Measurements from ENCODE around the gene TMOD2. TPM values are rescaled to one million over a fixed set of nuclear protein-coding genes. Genes with fewer than 3 reads are reported as not detected.
A peak's percentile ranks its signal among the peaks of the same experiment; 100 is the strongest.
"Not testable (repeated sequence)": the region's sequence is repeated elsewhere in the genome, so short reads cannot be mapped to it uniquely, and the experiment has no call there.

TMOD2 gene
- total and polyA plus RNA-seq, 2 donors = 4.8 to 5.7 TPM

DNA sequence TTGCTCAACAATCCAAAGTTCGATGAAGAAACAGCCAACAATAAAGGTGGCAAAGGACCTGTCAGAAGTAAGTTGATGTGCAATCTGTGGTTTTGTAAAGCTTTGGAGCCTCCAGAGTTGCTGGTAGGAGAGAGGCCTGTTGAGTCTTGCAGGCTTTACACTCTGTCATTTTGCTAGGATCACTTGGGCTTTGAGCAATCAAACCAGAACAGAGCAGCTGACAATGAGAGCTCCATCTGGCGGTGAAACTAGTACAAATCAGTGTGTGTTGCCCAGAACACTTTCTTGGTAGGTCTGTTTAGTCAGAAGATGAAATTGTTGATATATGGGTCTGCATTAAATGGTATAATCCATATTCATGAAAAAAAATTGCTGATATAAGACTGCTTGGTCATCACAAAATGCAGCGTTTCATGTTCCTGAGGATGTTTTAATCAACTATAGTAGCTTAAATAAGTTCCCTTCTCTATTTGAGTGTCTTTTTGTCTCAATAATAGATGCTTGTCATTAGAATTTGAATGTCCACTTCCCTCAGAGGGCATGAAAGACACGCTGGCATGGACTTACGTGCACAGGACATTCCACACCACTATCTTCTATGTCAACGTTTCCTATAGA lies 25.7 kb downstream of the TMOD2 start:
- DNase-seq (ENCODE audit: low read depth in 6 of 9, low spot score in 9 of 9) = peak; percentile 41 to 88 (median 72)
- H3K4me3 ChIP-seq (ENCODE audit: low read length in 2 of 2) = no peak overlapping the region
- no peaks in the 10 kb centered on the region for H3K4me1 ChIP-seq (ENCODE audit: control insufficient read depth in 2 of 2, insufficient read depth in 2 of 2, low read length in 2 of 2)
- WGBS = 74% methylated on average over 6 of the region's 6 CpGs
- H3K27me3 ChIP-seq (ENCODE audit: control insufficient read depth in 2 of 2, insufficient read depth in 1 of 2, low read length in 1 of 2) = no peaks in the 10 kb centered on the region
- no peaks in the 10 kb centered on the region for H3K9me3 ChIP-seq (ENCODE audit: control insufficient read depth in 2 of 2, insufficient read depth in 1 of 2, low read length in 1 of 2)
- no peak overlapping the region for H3K27ac ChIP-seq (ENCODE audit: low read depth in 1 of 2, low read length in 1 of 2)
- H3K36me3 ChIP-seq (ENCODE audit: control insufficient read depth in 2 of 2, insufficient read depth in 2 of 2, low read length in 1 of 2) = peaks cover 18 to 26% of the 10 kb centered on the region in 2 donors

DNA sequence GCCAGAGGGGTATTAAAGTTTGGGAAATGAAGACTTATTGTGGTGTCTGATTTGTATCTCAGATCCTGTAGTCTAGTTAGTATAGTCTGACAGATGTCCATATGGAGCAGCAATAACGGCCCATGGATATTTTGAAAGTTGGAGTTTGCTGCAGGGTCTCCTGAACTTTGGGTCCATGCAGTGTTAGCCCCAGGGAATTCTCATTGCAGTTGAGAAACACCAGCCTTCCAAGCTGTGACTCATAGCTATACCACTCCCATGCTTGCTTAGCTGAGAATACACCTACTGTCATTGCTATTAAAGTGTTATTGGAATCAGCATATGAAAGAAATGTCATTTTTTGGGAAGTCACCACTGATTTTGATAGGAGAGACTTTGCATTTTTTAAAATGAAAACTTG lies 29.2 kb downstream of the TMOD2 start:
- no peaks in the 10 kb centered on the region for H3K27me3 ChIP-seq (ENCODE audit: control insufficient read depth in 2 of 2, insufficient read depth in 1 of 2, low read length in 1 of 2)
- no peak overlapping the region for H3K4me3 ChIP-seq (ENCODE audit: low read length in 2 of 2)
- no peaks in the 10 kb centered on the region for H3K9me3 ChIP-seq (ENCODE audit: control insufficient read depth in 2 of 2, insufficient read depth in 1 of 2, low read length in 1 of 2)
- no peak for DNase-seq (ENCODE audit: low read depth in 6 of 9, low spot score in 9 of 9)
- peaks cover 11 to 13% of the 10 kb centered on the region in 2 donors for H3K36me3 ChIP-seq (ENCODE audit: control insufficient read depth in 2 of 2, insufficient read depth in 2 of 2, low read length in 1 of 2)
- 96% methylated on average over 1 of the region's 1 CpG for WGBS
- no peak overlapping the region for H3K27ac ChIP-seq (ENCODE audit: low read depth in 1 of 2, low read length in 1 of 2)
- no peaks in the 10 kb centered on the region for H3K4me1 ChIP-seq (ENCODE audit: control insufficient read depth in 2 of 2, insufficient read depth in 2 of 2, low read length in 2 of 2)

DNA sequence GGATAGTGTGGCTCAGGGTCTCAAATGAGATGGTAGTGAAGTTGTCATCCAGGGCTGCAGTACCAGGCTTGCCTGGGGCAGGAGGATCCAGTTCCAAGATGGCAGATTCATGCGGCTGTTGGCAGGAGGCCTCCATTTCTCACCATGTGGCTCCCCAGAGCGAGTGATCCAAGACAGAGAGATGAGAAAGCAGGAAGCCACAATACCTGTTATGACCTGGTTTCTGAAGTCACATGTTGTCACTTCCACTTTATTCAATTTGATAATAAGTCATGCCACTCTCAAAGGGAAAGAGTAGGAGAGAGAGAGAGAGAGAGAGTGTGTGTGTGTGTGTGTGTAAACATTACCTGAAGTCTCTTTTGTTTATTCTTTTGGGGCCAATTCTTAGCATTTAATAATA lies 30.1 kb downstream of the TMOD2 start:
- Histone ChIP-seq H3K9me3 (ENCODE audit: control insufficient read depth in 2 of 2, insufficient read depth in 1 of 2, low read length in 1 of 2) (no peaks in the 10 kb centered on the region), H3K4me1 (ENCODE audit: control insufficient read depth in 2 of 2, insufficient read depth in 2 of 2, low read length in 2 of 2) (no peaks in the 10 kb centered on the region), H3K4me3 (ENCODE audit: low read length in 2 of 2) (no peak overlapping the region), H3K27ac (ENCODE audit: low read depth in 1 of 2, low read length in 1 of 2) (no peak overlapping the region), H3K27me3 (ENCODE audit: control insufficient read depth in 2 of 2, insufficient read depth in 1 of 2, low read length in 1 of 2) (no peaks in the 10 kb centered on the region), H3K36me3 (ENCODE audit: control insufficient read depth in 2 of 2, insufficient read depth in 2 of 2, low read length in 1 of 2) (peaks cover 10 to 16% of the 10 kb centered on the region in 2 donors)
- WGBS = 64% methylated on average over 2 of the region's 2 CpGs
- DNase-seq (ENCODE audit: low read depth in 6 of 9, low spot score in 9 of 9) = no peak

DNA sequence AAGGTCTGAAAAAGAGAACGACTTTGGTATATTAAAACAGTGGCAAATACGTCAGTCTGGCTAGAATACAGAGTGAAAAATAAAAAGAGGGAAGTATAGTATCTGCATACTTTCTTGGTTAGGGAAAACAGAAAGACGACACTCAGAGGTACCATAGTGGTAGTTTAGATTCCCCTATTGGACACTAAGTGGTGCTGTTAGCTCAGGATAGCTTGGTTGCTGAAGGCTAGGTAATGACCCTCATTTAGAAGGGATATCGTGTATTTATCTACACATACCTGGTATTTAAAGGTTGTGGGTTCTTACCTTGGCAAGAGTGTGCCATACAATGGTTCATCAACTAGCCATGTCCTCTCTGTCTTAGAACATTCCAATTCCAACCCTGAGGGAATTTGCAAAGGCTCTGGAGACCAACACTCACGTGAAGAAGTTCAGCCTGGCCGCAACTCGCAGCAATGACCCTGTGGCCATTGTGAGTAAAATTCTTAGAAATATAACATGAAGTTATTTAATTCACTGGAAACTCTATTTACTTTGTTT lies 31.0 kb downstream of the TMOD2 start:
- Histone ChIP-seq H3K27ac (ENCODE audit: low read depth in 1 of 2, low read length in 1 of 2) (no peak overlapping the region), H3K27me3 (ENCODE audit: control insufficient read depth in 2 of 2, insufficient read depth in 1 of 2, low read length in 1 of 2) (no peaks in the 10 kb centered on the region), H3K9me3 (ENCODE audit: control insufficient read depth in 2 of 2, insufficient read depth in 1 of 2, low read length in 1 of 2) (no peaks in the 10 kb centered on the region), H3K4me3 (ENCODE audit: low read length in 2 of 2) (no peak overlapping the region), H3K4me1 (ENCODE audit: control insufficient read depth in 2 of 2, insufficient read depth in 2 of 2, low read length in 2 of 2) (no peaks in the 10 kb centered on the region), H3K36me3 (ENCODE audit: control insufficient read depth in 2 of 2, insufficient read depth in 2 of 2, low read length in 1 of 2) (peaks cover 7 to 22% of the 10 kb centered on the region in 2 donors)
- 97% methylated on average over 7 of the region's 7 CpGs for WGBS
- no peak for DNase-seq (ENCODE audit: low read depth in 6 of 9, low spot score in 9 of 9)

DNA sequence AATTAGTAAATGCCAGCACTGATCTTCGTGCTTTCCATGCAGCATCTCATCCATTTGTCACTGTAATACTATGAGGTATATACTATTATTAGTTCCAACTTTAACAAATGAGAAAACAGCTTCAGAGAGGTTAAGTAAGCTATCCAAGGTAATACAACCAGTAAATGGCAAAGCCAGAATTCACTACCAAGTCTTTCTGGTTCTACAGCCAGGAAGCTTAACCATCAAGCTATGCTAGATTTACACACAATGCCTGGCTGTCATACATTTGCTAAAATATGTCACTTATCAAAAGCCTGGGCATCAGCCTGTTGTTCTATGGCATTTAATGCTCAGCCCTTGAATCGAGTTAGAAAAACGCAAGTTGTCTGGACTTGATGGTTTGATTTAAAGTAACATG lies 32.6 kb downstream of the TMOD2 start:
- Histone ChIP-seq H3K9me3 (ENCODE audit: control insufficient read depth in 2 of 2, insufficient read depth in 1 of 2, low read length in 1 of 2) (no peaks in the 10 kb centered on the region), H3K4me1 (ENCODE audit: control insufficient read depth in 2 of 2, insufficient read depth in 2 of 2, low read length in 2 of 2) (no peaks in the 10 kb centered on the region), H3K27me3 (ENCODE audit: control insufficient read depth in 2 of 2, insufficient read depth in 1 of 2, low read length in 1 of 2) (no peaks in the 10 kb centered on the region), H3K27ac (ENCODE audit: low read depth in 1 of 2, low read length in 1 of 2) (no peak overlapping the region), H3K36me3 (ENCODE audit: control insufficient read depth in 2 of 2, insufficient read depth in 2 of 2, low read length in 1 of 2) (peaks cover 6 to 22% of the 10 kb centered on the region in 2 donors), H3K4me3 (ENCODE audit: low read length in 2 of 2) (no peak overlapping the region)
- DNase-seq (ENCODE audit: low read depth in 6 of 9, low spot score in 9 of 9) = no peak
- WGBS = 95% methylated on average over 3 of the region's 3 CpGs

DNA sequence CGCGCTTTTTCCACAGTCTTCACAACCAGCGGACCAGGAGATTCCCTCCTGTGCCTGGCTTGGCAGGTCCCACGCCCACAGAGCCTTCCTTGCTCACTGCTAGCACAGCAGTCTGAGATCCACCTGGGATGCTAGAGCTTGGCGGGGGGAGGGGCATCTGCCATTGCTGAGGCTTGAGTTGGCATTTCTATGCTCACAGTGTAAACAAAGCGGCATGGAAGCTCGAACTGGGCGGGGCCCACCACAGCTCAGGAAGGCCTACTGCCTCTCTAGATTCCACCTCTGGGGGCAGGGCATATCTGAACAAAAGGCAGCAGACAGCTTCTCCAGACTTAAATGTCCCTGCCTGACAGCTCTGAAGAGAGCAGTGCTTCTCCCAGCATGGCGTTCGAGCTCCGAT lies 35.7 kb downstream of the TMOD2 start:
- not testable (repeated sequence) for H3K4me3 ChIP-seq (ENCODE audit: low read length in 2 of 2); DNase-seq (ENCODE audit: low read depth in 6 of 9, low spot score in 9 of 9); H3K9me3 ChIP-seq (ENCODE audit: control insufficient read depth in 2 of 2, insufficient read depth in 1 of 2, low read length in 1 of 2); H3K27ac ChIP-seq (ENCODE audit: low read depth in 1 of 2, low read length in 1 of 2); H3K27me3 ChIP-seq (ENCODE audit: control insufficient read depth in 2 of 2, insufficient read depth in 1 of 2, low read length in 1 of 2); H3K4me1 ChIP-seq (ENCODE audit: control insufficient read depth in 2 of 2, insufficient read depth in 2 of 2, low read length in 2 of 2)
- H3K36me3 ChIP-seq (ENCODE audit: control insufficient read depth in 2 of 2, insufficient read depth in 2 of 2, low read length in 1 of 2) = peaks cover 2 to 18% of the 10 kb centered on the region in 2 donors
- 98% methylated on average over 11 of the region's 11 CpGs for WGBS

DNA sequence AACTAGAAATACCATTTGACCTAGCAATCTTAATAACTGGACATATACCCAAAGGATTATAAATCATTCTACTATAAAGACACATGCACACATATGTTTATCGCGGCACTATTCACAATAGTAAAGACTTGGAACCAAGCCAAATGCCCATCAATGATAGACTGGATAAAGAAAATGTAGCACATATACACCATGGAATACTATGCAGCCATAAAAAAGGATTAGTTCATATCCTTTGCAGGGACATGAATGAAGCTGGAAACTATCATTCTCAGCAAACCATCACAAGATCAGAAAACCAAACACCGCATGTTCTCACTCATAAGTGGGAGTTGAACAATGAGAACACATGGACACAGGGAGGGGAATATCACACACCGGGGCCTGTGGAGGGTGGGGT lies 41.1 kb downstream of the TMOD2 start:
- WGBS = over 99% methylated on average over 4 of the region's 4 CpGs
- not testable (repeated sequence) for H3K27ac ChIP-seq (ENCODE audit: low read depth in 1 of 2, low read length in 1 of 2); H3K36me3 ChIP-seq (ENCODE audit: control insufficient read depth in 2 of 2, insufficient read depth in 2 of 2, low read length in 1 of 2); H3K4me3 ChIP-seq (ENCODE audit: low read length in 2 of 2); H3K27me3 ChIP-seq (ENCODE audit: control insufficient read depth in 2 of 2, insufficient read depth in 1 of 2, low read length in 1 of 2); H3K4me1 ChIP-seq (ENCODE audit: control insufficient read depth in 2 of 2, insufficient read depth in 2 of 2, low read length in 2 of 2); DNase-seq (ENCODE audit: low read depth in 6 of 9, low spot score in 9 of 9); H3K9me3 ChIP-seq (ENCODE audit: control insufficient read depth in 2 of 2, insufficient read depth in 1 of 2, low read length in 1 of 2)

DNA sequence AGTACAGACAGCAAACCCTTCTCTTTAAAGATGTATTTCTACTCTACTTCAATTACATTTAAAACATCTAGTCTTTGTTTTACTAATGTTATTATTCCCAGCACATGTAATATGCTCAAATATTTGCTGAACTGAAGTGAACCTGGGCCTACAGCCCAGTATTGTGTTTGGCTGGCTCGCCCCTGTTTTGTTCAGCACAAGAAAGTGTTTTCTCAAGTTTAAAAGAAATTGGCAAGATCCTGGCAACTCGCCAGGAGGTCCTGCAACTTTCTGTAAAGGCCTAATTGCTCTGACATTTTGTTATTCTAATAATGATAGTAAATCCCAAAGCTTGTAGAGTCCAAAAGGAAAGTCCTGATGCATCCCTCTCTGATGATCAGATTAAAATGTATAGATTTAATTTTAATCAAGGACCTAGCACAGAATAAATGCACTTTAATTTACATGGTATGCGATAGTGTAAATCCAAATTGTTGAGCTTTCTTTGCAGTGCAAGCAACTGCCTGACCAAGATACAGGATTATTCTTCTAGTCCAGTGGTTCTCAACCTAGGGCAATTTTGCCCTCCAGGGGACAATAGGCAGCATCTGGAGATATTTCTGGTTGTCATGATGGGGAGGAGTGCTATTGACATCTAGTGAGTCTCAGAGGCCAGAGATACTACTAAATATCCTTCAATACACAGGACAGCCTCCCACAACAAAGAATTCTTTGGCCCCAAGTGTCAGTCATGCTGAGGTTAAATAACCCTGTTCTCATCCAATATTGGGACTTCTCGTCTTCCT lies 42.3 kb downstream of the TMOD2 start:
- WGBS = 96% methylated on average over 4 of the region's 4 CpGs
- H3K9me3 ChIP-seq (ENCODE audit: control insufficient read depth in 2 of 2, insufficient read depth in 1 of 2, low read length in 1 of 2) = no peaks in the 10 kb centered on the region
- no peaks in the 10 kb centered on the region for H3K4me1 ChIP-seq (ENCODE audit: control insufficient read depth in 2 of 2, insufficient read depth in 2 of 2, low read length in 2 of 2)
- H3K4me3 ChIP-seq (ENCODE audit: low read length in 2 of 2) = no peak overlapping the region
- H3K36me3 ChIP-seq (ENCODE audit: control insufficient read depth in 2 of 2, insufficient read depth in 2 of 2, low read length in 1 of 2) = peaks cover 5 to 7% of the 10 kb centered on the region in 2 donors
- no peak overlapping the region for H3K27ac ChIP-seq (ENCODE audit: low read depth in 1 of 2, low read length in 1 of 2)
- H3K27me3 ChIP-seq (ENCODE audit: control insufficient read depth in 2 of 2, insufficient read depth in 1 of 2, low read length in 1 of 2) = no peaks in the 10 kb centered on the region
- DNase-seq (ENCODE audit: low read depth in 6 of 9, low spot score in 9 of 9) = no peak

DNA sequence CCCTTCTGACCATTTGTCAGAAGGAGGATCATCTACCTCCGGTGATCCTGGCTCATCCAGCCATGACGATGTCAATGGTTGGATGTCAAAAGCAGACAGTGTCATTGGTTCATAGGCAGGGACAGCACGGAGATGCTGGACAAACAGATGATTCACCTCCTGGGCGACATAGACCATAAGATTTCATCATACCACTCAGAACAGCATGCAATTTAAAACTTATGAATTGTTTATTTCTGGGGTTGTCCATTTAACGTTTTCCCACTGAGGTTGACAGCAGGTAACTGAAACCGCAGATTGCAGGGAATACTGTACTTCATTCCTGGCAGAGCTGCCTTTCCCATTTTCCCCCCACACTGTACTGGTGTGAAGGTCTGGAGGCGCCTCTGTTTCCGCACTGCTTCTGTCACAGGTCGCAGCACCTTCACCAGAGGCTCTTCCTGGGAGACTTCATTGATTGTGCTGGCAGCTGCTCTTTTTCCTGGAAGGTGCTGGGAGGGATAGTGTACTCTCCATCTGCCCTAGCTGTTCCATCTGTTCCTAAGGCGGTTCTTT lies 45.5 kb downstream of the TMOD2 start:
- Histone ChIP-seq H3K4me1 (ENCODE audit: control insufficient read depth in 2 of 2, insufficient read depth in 2 of 2, low read length in 2 of 2) (no peaks in the 10 kb centered on the region), H3K27ac (ENCODE audit: low read depth in 1 of 2, low read length in 1 of 2) (no peak overlapping the region), H3K27me3 (ENCODE audit: control insufficient read depth in 2 of 2, insufficient read depth in 1 of 2, low read length in 1 of 2) (no peaks in the 10 kb centered on the region), H3K36me3 (ENCODE audit: control insufficient read depth in 2 of 2, insufficient read depth in 2 of 2, low read length in 1 of 2) (peaks cover 11 to 14% of the 10 kb centered on the region in 2 donors), H3K9me3 (ENCODE audit: control insufficient read depth in 2 of 2, insufficient read depth in 1 of 2, low read length in 1 of 2) (no peaks in the 10 kb centered on the region), H3K4me3 (ENCODE audit: low read length in 2 of 2) (no peak overlapping the region)
- DNase-seq (ENCODE audit: low read depth in 6 of 9, low spot score in 9 of 9) = no peak
- 96% methylated on average over 10 of the region's 10 CpGs for WGBS
